Trophoblast cell (in vitro differentiated cells and primary cell): Measurements from ENCODE around the gene PLA2G15.

Experiments used
- DNase-seq, 2 donors: peaks; one replicate each; pipeline ENCODE4 v3.0.0-alpha.2; 2016
- H2AFZ ChIP-seq: 2 replicates; pipeline ENCODE4 v1.6.1; 2013; ENCODE audit warnings: low read length, moderate library complexity, mild to moderate bottlenecking; ENCODE audit not compliant: insufficient read depth, poor library complexity
- H2AK5ac ChIP-seq: 2 replicates; pipeline ENCODE4 v1.6.1; 2013; ENCODE audit warnings: mild to moderate bottlenecking, low read length
- H2BK120ac ChIP-seq: 2 replicates; pipeline ENCODE4 v1.6.1; 2013; ENCODE audit warnings: low read length, mild to moderate bottlenecking, moderate library complexity; ENCODE audit not compliant: insufficient read depth, poor library complexity
- H2BK12ac ChIP-seq: 2 replicates; pipeline ENCODE4 v1.6.1; 2013; ENCODE audit warnings: mild to moderate bottlenecking, low read length, moderate library complexity
- H2BK5ac ChIP-seq: 2 replicates; pipeline ENCODE4 v1.6.1; 2013; ENCODE audit warnings: low read length, low read depth, moderate library complexity, mild to moderate bottlenecking; ENCODE audit not compliant: poor library complexity
- H3K14ac ChIP-seq: 2 replicates; pipeline ENCODE4 v1.6.1; 2013; ENCODE audit warnings: mild to moderate bottlenecking, low read length
- H3K18ac ChIP-seq: 2 replicates; pipeline ENCODE4 v1.6.1; 2013; ENCODE audit warnings: mild to moderate bottlenecking, low read length
- H3K23ac ChIP-seq: 2 replicates; pipeline ENCODE4 v1.6.1; 2013; ENCODE audit warnings: low read length
- H3K27ac ChIP-seq: 2 replicates; pipeline ENCODE4 v1.5.1; 2013; ENCODE audit warnings: low read depth, mild to moderate bottlenecking, inconsistent platforms, low read length, moderate library complexity
- H3K27me3 ChIP-seq: 2 replicates; pipeline ENCODE4 v1.6.1; 2013; ENCODE audit warnings: inconsistent platforms, mild to moderate bottlenecking, low read length, moderate library complexity; ENCODE audit not compliant: insufficient read depth
- H3K36me3 ChIP-seq, 2 experiments: 1 replicate in 1 of 2; 2 replicates in 1 of 2; pipeline ENCODE4 v1.6.1; 2013; ENCODE audit warnings: low read length in 2 of 2, mild to moderate bottlenecking in 2 of 2, moderate library complexity in 1 of 2; ENCODE audit not compliant: insufficient read depth in 2 of 2, control insufficient read depth in 1 of 2
- H3K4ac ChIP-seq: 2 replicates; pipeline ENCODE4 v1.6.1; 2013; ENCODE audit warnings: low read depth, mild to moderate bottlenecking, low read length, moderate library complexity
- H3K4me1 ChIP-seq, 2 experiments: 1 replicate in 1 of 2; 2 replicates in 1 of 2; pipeline ENCODE4 v1.6.1; 2013; ENCODE audit warnings: low read length in 2 of 2, mild to moderate bottlenecking in 2 of 2, moderate library complexity in 1 of 2; ENCODE audit not compliant: insufficient read depth in 2 of 2, control insufficient read depth in 1 of 2
- H3K4me2 ChIP-seq: 2 replicates; pipeline ENCODE4 v1.6.1; 2013; ENCODE audit warnings: inconsistent platforms, mild to moderate bottlenecking, low read length, moderate library complexity
- H3K4me3 ChIP-seq: 2 replicates; pipeline ENCODE4 v1.5.1; 2013; ENCODE audit warnings: mild to moderate bottlenecking, low read depth, low read length, inconsistent platforms
- H3K79me1 ChIP-seq: one replicate; pipeline ENCODE4 v1.6.1; 2013; ENCODE audit warnings: low read length
- H3K79me2 ChIP-seq: 2 replicates; pipeline ENCODE4 v1.6.1; 2013; ENCODE audit warnings: low read length, mild to moderate bottlenecking; ENCODE audit not compliant: control insufficient read depth, insufficient read depth, poor library complexity
- H3K9ac ChIP-seq: 2 replicates; pipeline ENCODE4 v1.6.1; 2013; ENCODE audit warnings: mild to moderate bottlenecking, low read length
- H3K9me3 ChIP-seq: 2 replicates; pipeline ENCODE4 v1.6.1; 2013; ENCODE audit warnings: low read depth, mild to moderate bottlenecking, control low read depth, inconsistent platforms, low read length; ENCODE audit not compliant: insufficient read depth
- H4K12ac ChIP-seq: 2 replicates; pipeline ENCODE4 v1.6.1; 2013; ENCODE audit warnings: low read depth, mild to moderate bottlenecking, low read length, moderate library complexity
- H4K8ac ChIP-seq: 2 replicates; pipeline ENCODE4 v1.6.1; 2013; ENCODE audit warnings: low read depth, mild to moderate bottlenecking, low read length, moderate library complexity
- H4K91ac ChIP-seq: one replicate; pipeline ENCODE4 v1.6.1; 2013; ENCODE audit warnings: low read depth, mild to moderate bottlenecking, low read length, moderate library complexity
- WGBS: extraction: QIAGEN DNeasy Blood & Tissue Kit; methylation state at CpG from one replicate; pipeline ENCODE4 v1.1.7; 2013; ENCODE audit warnings: missing lambda C conversion rate; ENCODE audit not compliant: insufficient read length, insufficient coverage; ENCODE audit errors: extremely low coverage; 5-methylcytosine and 5-hydroxymethylcytosine counted together

The PLA2G15 gene

DNA sequence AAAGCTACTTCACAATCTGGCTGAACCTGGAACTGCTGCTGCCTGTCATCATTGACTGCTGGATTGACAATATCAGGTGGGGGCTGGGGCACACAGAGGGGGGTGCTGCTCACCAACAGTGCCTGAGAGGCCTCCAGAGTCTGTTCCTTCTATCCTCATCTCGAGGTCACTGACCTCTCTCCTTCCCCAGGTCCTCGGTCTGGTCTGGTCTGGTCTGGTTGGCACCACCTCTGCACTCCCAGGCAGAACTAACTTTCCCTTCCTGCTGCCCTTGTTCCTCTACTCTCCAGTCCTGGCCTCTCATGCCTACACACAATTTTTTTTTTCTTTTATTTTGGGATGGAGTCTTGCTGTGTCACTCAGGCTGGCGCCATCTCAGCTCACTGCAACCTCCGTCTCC, 4.2 kb downstream of the PLA2G15 start:
- H3K27me3 ChIP-seq, result no peaks in the 10 kb centered on the region
- H2AFZ ChIP-seq, result no peak overlapping the region
- H2BK120ac ChIP-seq, result no peak overlapping the region
- H3K14ac ChIP-seq, result no peak overlapping the region
- no peak overlapping the region for H3K18ac ChIP-seq
- no peak overlapping the region for H3K23ac ChIP-seq
- H4K12ac ChIP-seq, result no peak overlapping the region
- H3K36me3 ChIP-seq, result peaks cover 8 to 9% of the 10 kb centered on the region in 2 experiments
- no peak overlapping the region for H3K4me2 ChIP-seq
- H3K4me3 ChIP-seq, result no peak overlapping the region
- no peak overlapping the region for H2AK5ac ChIP-seq
- H3K4me1 ChIP-seq, result peaks cover 10 to 11% of the 10 kb centered on the region in 2 experiments
- H3K9me3 ChIP-seq, result peaks cover 2% of the 10 kb centered on the region
- peaks cover 6% of the 10 kb centered on the region for H3K79me1 ChIP-seq
- H4K8ac ChIP-seq, result no peak overlapping the region
- no peak overlapping the region for H3K4ac ChIP-seq
- H3K9ac ChIP-seq, result no peak overlapping the region
- no peak for DNase-seq
- H4K91ac ChIP-seq, result no peak overlapping the region
- no peak overlapping the region for H2BK5ac ChIP-seq
- H3K79me2 ChIP-seq, result peaks cover 5% of the 10 kb centered on the region
- H2BK12ac ChIP-seq, result no peak overlapping the region
- H3K27ac ChIP-seq, result no peak overlapping the region
- WGBS, result no CpG with 5 or more reads among the region's 4 CpGs

DNA sequence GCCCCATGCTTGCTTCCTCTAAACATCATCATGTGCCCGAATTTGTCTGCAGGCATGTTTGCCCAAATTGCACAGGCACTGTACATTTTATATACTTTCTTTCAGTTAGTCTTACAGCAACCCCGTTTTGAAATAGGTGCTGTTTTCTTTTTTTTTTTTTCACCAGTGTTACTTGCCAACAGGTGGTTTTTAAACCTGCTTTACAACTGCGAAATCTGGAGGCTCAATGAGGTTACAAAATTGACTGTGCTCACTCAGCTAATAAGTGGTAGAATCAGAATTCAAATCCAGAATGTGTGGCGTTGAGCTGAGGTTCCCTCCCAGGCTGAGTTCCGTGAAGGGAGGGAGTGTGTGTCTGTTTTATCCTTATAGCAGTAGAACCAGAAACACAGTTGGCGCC, 5.8 kb downstream of the PLA2G15 start:
- no peak overlapping the region for H4K12ac ChIP-seq
- no peak overlapping the region for H3K27ac ChIP-seq
- H3K79me2 ChIP-seq, result no peaks in the 10 kb centered on the region
- no peaks in the 10 kb centered on the region for H3K27me3 ChIP-seq
- no peak overlapping the region for H2AFZ ChIP-seq
- H3K14ac ChIP-seq, result no peak overlapping the region
- no peaks in the 10 kb centered on the region for H3K79me1 ChIP-seq
- no peak overlapping the region for H3K18ac ChIP-seq
- H3K4me2 ChIP-seq, result no peak overlapping the region
- H3K9ac ChIP-seq, result no peak overlapping the region
- no peak overlapping the region for H2AK5ac ChIP-seq
- no peaks in the 10 kb centered on the region for H3K9me3 ChIP-seq
- no peak overlapping the region for H3K4ac ChIP-seq
- H3K36me3 ChIP-seq, result peaks cover 20 to 22% of the 10 kb centered on the region in 2 experiments
- H3K4me3 ChIP-seq, result no peak overlapping the region
- no peak overlapping the region for H3K23ac ChIP-seq
- DNase-seq, result no peak
- H4K91ac ChIP-seq, result no peak overlapping the region
- peaks cover 1 to 2% of the 10 kb centered on the region in 2 experiments for H3K4me1 ChIP-seq
- H2BK120ac ChIP-seq, result no peak overlapping the region
- H2BK5ac ChIP-seq, result no peak overlapping the region
- H4K8ac ChIP-seq, result no peak overlapping the region
- no peak overlapping the region for H2BK12ac ChIP-seq
- no CpG with 5 or more reads among the region's 6 CpGs for WGBS

DNA sequence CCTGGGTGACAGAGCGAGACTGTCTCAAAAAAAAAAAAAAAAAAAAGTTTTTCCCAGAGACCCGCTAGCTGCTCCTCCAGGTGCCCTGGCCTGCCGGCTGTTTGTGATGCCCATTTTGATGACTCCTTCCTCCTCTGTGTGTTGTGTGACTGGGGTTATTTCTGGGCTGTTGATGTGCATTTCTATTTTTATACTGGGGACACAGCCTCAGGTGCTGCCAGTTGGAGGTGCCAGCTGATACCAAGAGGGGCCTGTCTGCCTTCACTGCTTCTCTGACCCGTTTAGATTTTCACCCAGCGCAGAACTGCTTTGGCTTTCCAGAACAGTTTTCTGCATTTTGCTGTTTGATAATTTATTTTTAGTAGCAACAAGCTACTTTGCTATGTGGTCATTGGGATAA, 6.7 kb downstream of the PLA2G15 start:
- Histone ChIP-seq H3K4ac (no peak overlapping the region), H3K36me3 (peaks cover 21 to 22% of the 10 kb centered on the region in 2 experiments), H2AFZ (no peak overlapping the region), H2BK120ac (no peak overlapping the region), H3K18ac (no peak overlapping the region), H3K27ac (no peak overlapping the region), H4K12ac (no peak overlapping the region), H3K27me3 (no peaks in the 10 kb centered on the region), H3K23ac (no peak overlapping the region), H3K4me3 (no peak overlapping the region), H3K79me2 (no peaks in the 10 kb centered on the region), H3K79me1 (no peaks in the 10 kb centered on the region), H3K4me2 (no peak overlapping the region), H4K91ac (no peak overlapping the region), H3K9ac (no peak overlapping the region), H4K8ac (no peak overlapping the region), H2BK12ac (no peak overlapping the region), H3K14ac (no peak overlapping the region), H2AK5ac (no peak overlapping the region), H3K9me3 (no peaks in the 10 kb centered on the region), H3K4me1 (no peaks in the 10 kb centered on the region), H2BK5ac (no peak overlapping the region)
- WGBS, result no CpG with 5 or more reads among the region's 5 CpGs
- no peak for DNase-seq

DNA sequence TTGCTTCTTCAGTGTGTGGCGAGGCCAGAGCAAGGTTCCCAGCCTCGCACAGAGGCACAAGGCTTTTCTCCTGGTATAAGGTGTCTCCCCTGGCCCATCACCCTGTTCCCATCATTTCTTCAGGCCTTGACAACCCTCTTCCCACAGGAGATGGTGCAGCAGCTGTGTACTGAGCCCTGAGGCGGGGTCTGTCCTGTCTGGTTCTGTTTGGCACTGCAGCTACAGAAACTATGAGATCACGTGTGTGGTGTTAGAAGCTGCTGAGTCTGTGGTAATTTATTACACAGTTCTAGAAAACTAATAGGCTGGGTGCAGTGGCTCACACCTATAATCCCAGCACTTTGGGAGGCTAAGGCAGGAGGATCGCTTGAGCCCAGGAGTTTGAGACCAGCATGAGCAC, 7.2 kb downstream of the PLA2G15 start:
- H4K12ac ChIP-seq, result no peak overlapping the region
- H2BK5ac ChIP-seq, result no peak overlapping the region
- H3K79me2 ChIP-seq, result no peaks in the 10 kb centered on the region
- no peak overlapping the region for H4K91ac ChIP-seq
- no peak overlapping the region for H3K4ac ChIP-seq
- H2AK5ac ChIP-seq, result no peak overlapping the region
- no peak overlapping the region for H3K27ac ChIP-seq
- H3K18ac ChIP-seq, result no peak overlapping the region
- peaks cover under 1 to 1% of the 10 kb centered on the region in 2 experiments for H3K4me1 ChIP-seq
- no CpG with 5 or more reads among the region's 5 CpGs for WGBS
- H3K9me3 ChIP-seq, result no peaks in the 10 kb centered on the region
- H3K23ac ChIP-seq, result no peak overlapping the region
- no peak overlapping the region for H3K14ac ChIP-seq
- H3K36me3 ChIP-seq, result peaks cover 21 to 23% of the 10 kb centered on the region in 2 experiments
- H4K8ac ChIP-seq, result no peak overlapping the region
- H2BK12ac ChIP-seq, result no peak overlapping the region
- no peaks in the 10 kb centered on the region for H3K79me1 ChIP-seq
- no peaks in the 10 kb centered on the region for H3K27me3 ChIP-seq
- no peak overlapping the region for H3K9ac ChIP-seq
- no peak overlapping the region for H2AFZ ChIP-seq
- H2BK120ac ChIP-seq, result no peak overlapping the region
- no peak overlapping the region for H3K4me2 ChIP-seq
- no peak for DNase-seq
- H3K4me3 ChIP-seq, result no peak overlapping the region
